ENCODE data around the gene AK2. TPM values are rescaled to one million over a fixed set of nuclear protein-coding genes. Genes with fewer than 3 reads are reported as not detected.

The AK2 gene
- total and polyA plus RNA-seq, 3 donors from 2014 or later = 144 to 219 (median 181) TPM

- no peak for TF ChIP-seq POLR2A (IDR thresholded peaks at IDR 0.05)
- TF ChIP-seq CTCF (IDR thresholded peaks at IDR 0.05) = no peak
- no peak for DNase-seq
- Histone ChIP-seq H3K9me3 (no peaks in the 10 kb centered on the region), H3K4me1 (peaks cover 5% of the 10 kb centered on the region), H3K36me3 (ENCODE audit: low read depth, missing control alignments) (no peaks in the 10 kb centered on the region), H3K27ac (no peak overlapping the region), H3K27me3 (no peaks in the 10 kb centered on the region), H3K4me3 (no peak overlapping the region)
- 79 to 87% methylated on average over 6 of the region's 6 CpGs for WGBS, 2 donors
- intact Hi-C loops (cut with DNase I; ENCODE audit: low total_unique reads) = no loop called here
Observed at GRCh38 chr1:33032126-33032869, 4.4 kb downstream of the AK2 start.

- WGBS, 2 donors = 91 to 94% methylated on average over 4 of the region's 4 CpGs
- Histone ChIP-seq H3K27ac (no peak overlapping the region), H3K4me3 (no peak overlapping the region), H3K9me3 (no peaks in the 10 kb centered on the region), H3K27me3 (no peaks in the 10 kb centered on the region), H3K36me3 (ENCODE audit: low read depth, missing control alignments) (no peaks in the 10 kb centered on the region), H3K4me1 (peaks cover 5% of the 10 kb centered on the region)
- TF ChIP-seq POLR2A (IDR thresholded peaks at IDR 0.05) = no peak
- TF ChIP-seq CTCF (IDR thresholded peaks at IDR 0.05) = no peak
- intact Hi-C loops (cut with DNase I; ENCODE audit: low total_unique reads) = no loop called here
- no peak for DNase-seq
Observed at GRCh38 chr1:33031506-33031905, 5.2 kb downstream of the AK2 start.

GRCh38 chr1:33030575-33030974, 6.1 kb downstream of the AK2 start:
- Histone ChIP-seq H3K9me3 (no peaks in the 10 kb centered on the region), H3K4me3 (no peak overlapping the region), H3K36me3 (ENCODE audit: low read depth, missing control alignments) (no peaks in the 10 kb centered on the region), H3K27me3 (no peaks in the 10 kb centered on the region), H3K4me1 (peaks cover 4% of the 10 kb centered on the region), H3K27ac (no peak overlapping the region)
- TF ChIP-seq CTCF (IDR thresholded peaks at IDR 0.05) = no peak
- no peak for TF ChIP-seq POLR2A (IDR thresholded peaks at IDR 0.05)
- 96 to 97% methylated on average over 2 of the region's 2 CpGs for WGBS, 2 donors
- intact Hi-C loops (cut with DNase I; ENCODE audit: low total_unique reads) = no loop called here
- DNase-seq = no peak

GRCh38 chr1:33029921-33030320, 6.8 kb downstream of the AK2 start:
- H3K27ac ChIP-seq = no peak overlapping the region
- WGBS, 2 donors = 96 to 98% methylated on average over 5 of the region's 5 CpGs
- TF ChIP-seq POLR2A (IDR thresholded peaks at IDR 0.05) (no peak), CTCF (IDR thresholded peaks at IDR 0.05) (no peak)
- intact Hi-C loops (cut with DNase I; ENCODE audit: low total_unique reads) = no loop called here
- no peaks in the 10 kb centered on the region for H3K27me3 ChIP-seq
- no peak overlapping the region for H3K4me3 ChIP-seq
- no peaks in the 10 kb centered on the region for H3K4me1 ChIP-seq
- DNase-seq = no peak
- no peaks in the 10 kb centered on the region for H3K9me3 ChIP-seq
- H3K36me3 ChIP-seq (ENCODE audit: low read depth, missing control alignments) = no peaks in the 10 kb centered on the region

- no peaks in the 10 kb centered on the region for H3K36me3 ChIP-seq (ENCODE audit: low read depth, missing control alignments)
- WGBS, 2 donors = 94 to 98% methylated on average over 4 of the region's 4 CpGs
- no peaks in the 10 kb centered on the region for H3K4me1 ChIP-seq
- no peak overlapping the region for H3K27ac ChIP-seq
- no peak for TF ChIP-seq CTCF (IDR thresholded peaks at IDR 0.05)
- TF ChIP-seq POLR2A (IDR thresholded peaks at IDR 0.05) = no peak
- no peaks in the 10 kb centered on the region for H3K9me3 ChIP-seq
- no peaks in the 10 kb centered on the region for H3K27me3 ChIP-seq
- DNase-seq = no peak
- H3K4me3 ChIP-seq = no peak overlapping the region
- intact Hi-C loops (cut with DNase I; ENCODE audit: low total_unique reads) = no loop called here
Observed at GRCh38 chr1:33029209-33029608, 7.5 kb downstream of the AK2 start.
